ENCODE measurements around the gene RAB7B. TPM values are rescaled to one million over a fixed set of nuclear protein-coding genes. Genes with fewer than 3 reads are reported as not detected.

The RAB7B gene
- total RNA-seq, 1 donor from 2014 or later = 4.4 TPM

GRCh38 chr1:206005778-206006180 is 2.6 kb upstream of the RAB7B start:
- no peak for DNase-seq (ENCODE audit: low read depth, low spot score)
- H3K4me3 Mint-ChIP-seq = no peak overlapping the region
- peaks cover 41% of the 10 kb centered on the region for H3K4me1 Mint-ChIP-seq

GRCh38 chr1:206005234-206005633 is 2.0 kb upstream of the RAB7B start:
- no peak for DNase-seq (ENCODE audit: low read depth, low spot score)
- Mint-ChIP-seq H3K36me3 (ENCODE audit: low read depth) (peaks cover 5% of the 10 kb centered on the region), H3K9me3 (peaks cover 6% of the 10 kb centered on the region), H3K27ac (ENCODE audit: unreplicated experiment) (no peak overlapping the region), H3K4me3 (no peak overlapping the region), H3K27me3 (ENCODE audit: low read depth) (peaks cover 3% of the 10 kb centered on the region), H3K4me1 (peaks cover 41% of the 10 kb centered on the region)
- TF ChIP-seq CTCF (conservative IDR thresholded peaks at IDR 0.05) = no peak

More at GRCh38 chr1:206005778-206006180, 2.6 kb upstream of the RAB7B start:
- Mint-ChIP-seq H3K36me3 (ENCODE audit: low read depth) (peaks cover 5% of the 10 kb centered on the region), H3K27ac (ENCODE audit: unreplicated experiment) (no peak overlapping the region), H3K27me3 (ENCODE audit: low read depth) (peaks cover 3% of the 10 kb centered on the region), H3K9me3 (peaks cover 6% of the 10 kb centered on the region)
- TF ChIP-seq CTCF (conservative IDR thresholded peaks at IDR 0.05) = no peak

GRCh38 chr1:206004826-206005225 is 1.6 kb upstream of the RAB7B start:
- H3K27me3 Mint-ChIP-seq (ENCODE audit: low read depth) = peaks cover 3% of the 10 kb centered on the region
- TF ChIP-seq CTCF (conservative IDR thresholded peaks at IDR 0.05) = no peak
- no peak overlapping the region for H3K27ac Mint-ChIP-seq (ENCODE audit: unreplicated experiment)
- peaks cover 41% of the 10 kb centered on the region for H3K4me1 Mint-ChIP-seq
- DNase-seq (ENCODE audit: low read depth, low spot score) = no peak
- H3K9me3 Mint-ChIP-seq = peaks cover 6% of the 10 kb centered on the region
- peaks cover 5% of the 10 kb centered on the region for H3K36me3 Mint-ChIP-seq (ENCODE audit: low read depth)
- H3K4me3 Mint-ChIP-seq = no peak overlapping the region

- peaks cover 7% of the 10 kb centered on the region for H3K9me3 Mint-ChIP-seq
- H3K4me1 Mint-ChIP-seq = peaks cover 41% of the 10 kb centered on the region
- no peak for TF ChIP-seq CTCF (conservative IDR thresholded peaks at IDR 0.05)
- H3K27me3 Mint-ChIP-seq (ENCODE audit: low read depth) = peaks cover 3% of the 10 kb centered on the region
- peaks cover 5% of the 10 kb centered on the region for H3K36me3 Mint-ChIP-seq (ENCODE audit: low read depth)
- no peak overlapping the region for H3K4me3 Mint-ChIP-seq
- no peak for DNase-seq (ENCODE audit: low read depth, low spot score)
- H3K27ac Mint-ChIP-seq (ENCODE audit: unreplicated experiment) = peak overlapping the region; percentile 55
Measured at GRCh38 chr1:206003854-206004800, 932 bp upstream of the RAB7B start.

GRCh38 chr1:206002160-206002559 is 1.0 kb downstream of the RAB7B start:
- peaks cover 3% of the 10 kb centered on the region for H3K27me3 Mint-ChIP-seq (ENCODE audit: low read depth)
- peaks cover 5% of the 10 kb centered on the region for H3K36me3 Mint-ChIP-seq (ENCODE audit: low read depth)
- no peak for TF ChIP-seq CTCF (conservative IDR thresholded peaks at IDR 0.05)
- peaks cover 61% of the 10 kb centered on the region for H3K4me1 Mint-ChIP-seq
- no peak for DNase-seq (ENCODE audit: low read depth, low spot score)
- no peak overlapping the region for H3K4me3 Mint-ChIP-seq
- peaks cover 10% of the 10 kb centered on the region for H3K9me3 Mint-ChIP-seq
- no peak overlapping the region for H3K27ac Mint-ChIP-seq (ENCODE audit: unreplicated experiment)
